GM23248 (cell line): Measurements from ENCODE around the gene ABCG4. TPM values are rescaled to one million over a fixed set of nuclear protein-coding genes. Genes with fewer than 3 reads are reported as not detected.

Experiments
- DNase-seq: peaks from one replicate; pipeline ENCODE4 v3.0.0-alpha.2; 2015
- H2AFZ ChIP-seq: fragments of 200-600 bp; sonication (generic); 2 replicates; pipeline ENCODE4 v1.6.1; 2016; ENCODE audit warnings: antibody characterized with exemption
- H3F3A ChIP-seq: fragments of 200-600 bp; sonication (generic); 2 replicates; pipeline ENCODE4 v1.6.1; 2016; ENCODE audit warnings: mild to moderate bottlenecking, antibody characterized with exemption, mixed run types; ENCODE audit not compliant: insufficient read depth
- H3K27ac ChIP-seq: fragments of 200-600 bp; sonication (generic); 2 replicates; pipeline ENCODE4 v1.5.1; 2016; ENCODE audit warnings: mild to moderate bottlenecking
- H3K27me3 ChIP-seq: fragments of 200-600 bp; sonication (generic); replicated peaks from 2 replicates; pipeline ENCODE4 v1.6.1; 2016; ENCODE audit warnings: mild to moderate bottlenecking; ENCODE audit not compliant: insufficient read depth
- H3K36me3 ChIP-seq: fragments of 200-600 bp; sonication (generic); 2 replicates; pipeline ENCODE4 v1.6.1; 2016; ENCODE audit warnings: low read depth, mild to moderate bottlenecking
- H3K4me1 ChIP-seq: fragments of 200-600 bp; sonication (generic); 2 replicates; pipeline ENCODE4 v1.6.1; 2016; ENCODE audit warnings: mild to moderate bottlenecking; ENCODE audit not compliant: insufficient read depth
- H3K4me2 ChIP-seq: fragments of 200-600 bp; sonication (generic); one replicate; pipeline ENCODE4 v1.6.1; 2016; ENCODE audit warnings: mild to moderate bottlenecking; ENCODE audit not compliant: unreplicated experiment
- H3K4me3 ChIP-seq: fragments of 200-600 bp; sonication (generic); 2 replicates; pipeline ENCODE4 v1.5.1; 2016; ENCODE audit warnings: mild to moderate bottlenecking
- H3K79me2 ChIP-seq: fragments of 200-600 bp; sonication (generic); 2 replicates; pipeline ENCODE4 v1.6.1; 2016; ENCODE audit warnings: mild to moderate bottlenecking; ENCODE audit not compliant: insufficient read depth
- H3K9ac ChIP-seq: fragments of 200-600 bp; sonication (generic); 2 replicates; pipeline ENCODE4 v1.6.1; 2016; ENCODE audit warnings: mild to moderate bottlenecking
- H3K9me2 ChIP-seq: fragments of 200-600 bp; sonication (generic); 2 replicates; pipeline ENCODE4 v1.6.1; 2016; ENCODE audit warnings: mixed run types, mild to moderate bottlenecking, moderate library complexity; ENCODE audit not compliant: insufficient read depth
- H3K9me3 ChIP-seq: fragments of 200-600 bp; sonication (generic); one replicate; pipeline ENCODE4 v1.6.1; 2017; ENCODE audit warnings: low read depth
- H4K20me1 ChIP-seq: fragments of 200-600 bp; sonication (generic); 2 replicates; pipeline ENCODE4 v1.6.0; 2016; ENCODE audit not compliant: insufficient read depth
- EZH2 ChIP-seq: fragments of 200-600 bp; sonication (generic); IDR thresholded peaks from 2 replicates; pipeline ENCODE4 v1.6.1; 2018; ENCODE audit warnings: antibody characterized with exemption, mild to moderate bottlenecking; ENCODE audit not compliant: insufficient read depth, poor library complexity, severe bottlenecking
- EZH2phosphoT487 ChIP-seq: fragments of 200-600 bp; sonication (generic); IDR thresholded peaks from 2 replicates; pipeline ENCODE4 v1.6.1; 2018; ENCODE audit warnings: antibody characterized with exemption, moderate library complexity, mild to moderate bottlenecking, low read depth; ENCODE audit not compliant: insufficient read depth
- WGBS, 2 experiments: methylation state at CpG; one replicate each; pipeline ENCODE4 v1.1.6; 2015 to 2017; ENCODE audit warnings: low lambda C conversion rate in 2 of 2, low coverage in 1 of 2; ENCODE audit errors: missing lambda C conversion rate in 2 of 2; 5-methylcytosine and 5-hydroxymethylcytosine counted together
- in situ Hi-C: fragments of 300-500 bp; cut with MboI; formaldehyde crosslinking; loops from 2 replicates; pipeline ENCODE4 v1.15.0; 2020
- polyA plus RNA-seq: library from polyadenylated mRNA; unstranded; fragments of >200 nt; fragmentation: Nextera tagmentation; extraction: Ambion mirVana; gene quantifications from 2 replicates; pipeline ENCODE4 v1.2.1, GENCODE V29; 2016
- total RNA-seq: library from RNA; depleted of rRNA; stranded (reverse); fragments of >200 nt; shearing (Covaris generic); gene quantifications from 2 replicates; pipeline ENCODE4 v1.2.3, GENCODE V29; 2014; rRNA removed

Gene ABCG4
- total and polyA plus RNA-seq, 2 experiments from 2014 or later: 0.06 TPM; not detected in 1

DNA sequence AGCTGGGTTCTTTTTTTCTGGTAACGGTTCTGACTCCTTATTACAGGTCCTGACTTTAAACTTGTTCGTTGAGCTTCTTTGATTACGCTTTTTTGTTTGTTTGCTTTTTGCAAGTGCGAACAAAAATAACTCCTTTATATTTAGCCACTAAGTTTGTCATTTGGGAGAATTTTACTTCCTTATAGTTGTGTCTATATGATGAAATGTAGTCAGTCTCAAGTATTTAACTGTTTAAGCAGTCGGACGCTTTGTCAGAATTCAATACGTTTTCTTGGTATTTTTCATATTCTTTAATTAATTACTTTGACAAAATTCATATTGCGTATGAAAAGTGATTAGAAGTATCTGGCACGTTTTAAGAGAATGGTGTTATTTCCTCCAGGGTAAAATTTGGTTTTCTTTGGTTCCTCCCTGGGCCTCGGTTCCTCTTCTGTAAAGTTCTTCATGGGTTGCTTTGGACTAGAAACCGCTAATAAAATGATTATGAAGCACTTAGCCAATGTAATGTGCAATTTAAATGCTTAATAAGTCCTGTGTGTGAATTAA lies 58.6 kb downstream of the ABCG4 start:
- Histone ChIP-seq H3K79me2 (peaks cover 62% of the 10 kb centered on the region), H3K4me3 (peak overlapping the region; percentile 98), H4K20me1 (0 out of 2 replicates have a peak, but pooled peaks cover 4% of the 10 kb centered on the region), H3K27me3 (no peaks in the 10 kb centered on the region), H3F3A (peaks cover 10% of the 10 kb centered on the region), H3K9me3 (no peaks in the 10 kb centered on the region), H2AFZ (peak overlapping the region; percentile 50), H3K4me2 (peak overlapping the region; percentile 93), H3K9ac (peak overlapping the region; percentile 89), H3K27ac (peak overlapping the region; percentile 28), H3K9me2 (no peaks in the 10 kb centered on the region), H3K36me3 (no peaks in the 10 kb centered on the region), H3K4me1 (peaks cover 18% of the 10 kb centered on the region; the same call in 1 of the 2 replicates)
- TF ChIP-seq EZH2 (no peak), EZH2phosphoT487 (no peak)
- in situ Hi-C loops: no loop called here
- no peak for DNase-seq
- 49 to 53% methylated on average over 11 of the region's 11 CpGs for WGBS, 2 experiments

- H4K20me1 ChIP-seq: 0 out of 2 replicates have a peak, but pooled peaks cover 4% of the 10 kb centered on the region
- no peak overlapping the region for H2AFZ ChIP-seq
- no peak overlapping the region for H3K4me2 ChIP-seq
- H3K36me3 ChIP-seq: no peaks in the 10 kb centered on the region
- no peaks in the 10 kb centered on the region for H3K9me3 ChIP-seq
- H3K9ac ChIP-seq: no peak overlapping the region
- no peak for TF ChIP-seq EZH2
- TF ChIP-seq EZH2phosphoT487: no peak
- peaks cover 10% of the 10 kb centered on the region for H3F3A ChIP-seq
- peaks cover 18% of the 10 kb centered on the region; the same call in 1 of the 2 replicates for H3K4me1 ChIP-seq
- in situ Hi-C loops: no loop called here
- H3K79me2 ChIP-seq: peaks cover 79% of the 10 kb centered on the region
- no peaks in the 10 kb centered on the region for H3K9me2 ChIP-seq
- no peak overlapping the region for H3K4me3 ChIP-seq
- no peak overlapping the region for H3K27ac ChIP-seq
- H3K27me3 ChIP-seq: no peaks in the 10 kb centered on the region
- WGBS, 2 experiments: 82% methylated on average over 7 of the region's 7 CpGs
- no peak for DNase-seq
These were observed 60.3 kb downstream of the ABCG4 start for GRCh38 chr11:119209186-119209585.

DNA sequence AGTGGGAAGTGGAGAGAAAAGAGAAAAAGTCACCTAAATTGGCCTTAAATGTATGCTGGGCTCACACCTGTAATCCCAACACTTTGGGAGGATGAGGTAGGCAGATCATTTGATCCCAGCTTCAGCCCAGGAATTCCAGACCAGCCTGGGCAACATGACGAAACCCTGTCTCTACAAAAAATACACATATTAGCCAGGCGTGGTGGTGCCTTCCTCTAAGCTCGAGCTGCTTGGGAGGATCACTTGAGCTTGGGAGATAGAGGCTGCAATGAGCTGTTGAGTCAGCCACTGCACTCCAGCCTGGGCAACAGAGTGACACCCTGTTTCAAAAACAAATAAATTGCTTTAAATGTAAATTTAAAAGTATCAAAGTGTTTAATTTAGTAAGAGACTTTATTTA lies 61.2 kb downstream of the ABCG4 start:
- no peak for DNase-seq
- TF ChIP-seq EZH2phosphoT487 (no peak), EZH2 (no peak)
- 84 to 88% methylated on average over 3 of the region's 3 CpGs for WGBS, 2 experiments
- Histone ChIP-seq H3K9ac (no peak overlapping the region), H3K4me2 (no peak overlapping the region), H3K27ac (no peak overlapping the region), H3K36me3 (no peaks in the 10 kb centered on the region), H3K9me2 (no peaks in the 10 kb centered on the region), H3K4me3 (no peak overlapping the region), H3K9me3 (no peaks in the 10 kb centered on the region), H3F3A (peaks cover 10% of the 10 kb centered on the region), H4K20me1 (0 out of 2 replicates have a peak, but pooled peaks cover 4% of the 10 kb centered on the region), H3K79me2 (peaks cover 87% of the 10 kb centered on the region), H3K27me3 (no peaks in the 10 kb centered on the region), H2AFZ (no peak overlapping the region), H3K4me1 (peaks cover 18% of the 10 kb centered on the region; the same call in 1 of the 2 replicates)
- in situ Hi-C loops: no loop called here

Other genes with a start within 250 kb of the ABCG4 start
- gene BCL9L, start 223.1 kb upstream of the ABCG4 start, total RNA-seq: 13.9 and 17.6 TPM in 2 replicates
- 7.2 TPM in 2 replicates for gene BCL9L, start 223.1 kb upstream of the ABCG4 start, polyA plus RNA-seq
- not detected in 2 replicates for gene UPK2, start 192.8 kb upstream of the ABCG4 start, total RNA-seq
- 0.27 and 0.28 TPM in 2 replicates for gene UPK2, start 192.8 kb upstream of the ABCG4 start, polyA plus RNA-seq
- not detected in 2 replicates for gene FOXR1, start 177.3 kb upstream of the ABCG4 start, total RNA-seq
- gene FOXR1, start 177.3 kb upstream of the ABCG4 start, polyA plus RNA-seq: not detected in 2 replicates
- gene CENATAC, start 150.9 kb upstream of the ABCG4 start, total RNA-seq: 15.3 and 19.3 TPM in 2 replicates
- 10.4 and 13.1 TPM in 2 replicates for gene CENATAC, start 150.9 kb upstream of the ABCG4 start, polyA plus RNA-seq
- gene RPS25, start 130.7 kb upstream of the ABCG4 start, total RNA-seq: 653 and 1,103 TPM in 2 replicates
- 1,202 and 1,239 TPM in 2 replicates for gene RPS25, start 130.7 kb upstream of the ABCG4 start, polyA plus RNA-seq
- 70.4 and 90.6 TPM in 2 replicates for gene TRAPPC4, start 130.3 kb upstream of the ABCG4 start, total RNA-seq
- 207 and 210 TPM in 2 replicates for gene TRAPPC4, start 130.3 kb upstream of the ABCG4 start, polyA plus RNA-seq
- gene SLC37A4, start 118.2 kb upstream of the ABCG4 start, total RNA-seq: 11.1 and 13.7 TPM in 2 replicates
- 7.8 and 7.9 TPM in 2 replicates for gene SLC37A4, start 118.2 kb upstream of the ABCG4 start, polyA plus RNA-seq
- 85.4 and 97.0 TPM in 2 replicates for gene HYOU1, start 91.8 kb upstream of the ABCG4 start, total RNA-seq
- 56.3 and 58.5 TPM in 2 replicates for gene HYOU1, start 91.8 kb upstream of the ABCG4 start, polyA plus RNA-seq
- 21.0 and 27.9 TPM in 2 replicates for gene VPS11, start 81.2 kb upstream of the ABCG4 start, total RNA-seq
- 22.3 and 24.1 TPM in 2 replicates for gene VPS11, start 81.2 kb upstream of the ABCG4 start, polyA plus RNA-seq
- 5.1 and 8.5 TPM in 2 replicates for gene HMBS, start 64.2 kb upstream of the ABCG4 start, total RNA-seq
- 46.1 and 53.3 TPM in 2 replicates for gene HMBS, start 64.2 kb upstream of the ABCG4 start, polyA plus RNA-seq
- gene DPAGT1, start 47.2 kb upstream of the ABCG4 start, total RNA-seq: 30.0 and 30.9 TPM in 2 replicates
- gene DPAGT1, start 47.2 kb upstream of the ABCG4 start, polyA plus RNA-seq: 68.6 and 73.6 TPM in 2 replicates
- gene C2CD2L, start 41.7 kb upstream of the ABCG4 start, total RNA-seq: 4.1 and 4.7 TPM in 2 replicates
- 2.6 and 3.1 TPM in 2 replicates for gene C2CD2L, start 41.7 kb upstream of the ABCG4 start, polyA plus RNA-seq
- 24.9 and 31.8 TPM in 2 replicates for gene HINFP, start 27.5 kb upstream of the ABCG4 start, total RNA-seq
- 8.3 and 9.1 TPM in 2 replicates for gene HINFP, start 27.5 kb upstream of the ABCG4 start, polyA plus RNA-seq
- gene NLRX1, start 19.7 kb downstream of the ABCG4 start, total RNA-seq: 19.7 and 28.0 TPM in 2 replicates
- gene NLRX1, start 19.7 kb downstream of the ABCG4 start, polyA plus RNA-seq: 13.4 and 13.8 TPM in 2 replicates
- gene NHERF4, start 36.4 kb downstream of the ABCG4 start, total RNA-seq: not detected in 2 replicates
- gene NHERF4, start 36.4 kb downstream of the ABCG4 start, polyA plus RNA-seq: not detected in 2 replicates
- gene CBL, start 57.3 kb downstream of the ABCG4 start, total RNA-seq: 7.8 and 8.6 TPM in 2 replicates
- 5.0 and 5.8 TPM in 2 replicates for gene CBL, start 57.3 kb downstream of the ABCG4 start, polyA plus RNA-seq
- 40.4 and 61.3 TPM in 2 replicates for gene MCAM, start 168.1 kb downstream of the ABCG4 start, total RNA-seq
- 8.6 and 10.5 TPM in 2 replicates for gene MCAM, start 168.1 kb downstream of the ABCG4 start, polyA plus RNA-seq
- 6.4 and 8.0 TPM in 2 replicates for gene RNF26, start 185.5 kb downstream of the ABCG4 start, total RNA-seq
- 49.5 and 53.1 TPM in 2 replicates for gene RNF26, start 185.5 kb downstream of the ABCG4 start, polyA plus RNA-seq
- gene C1QTNF5, start 191.8 kb downstream of the ABCG4 start, total RNA-seq: 23.4 and 27.9 TPM in 2 replicates
- gene C1QTNF5, start 191.8 kb downstream of the ABCG4 start, polyA plus RNA-seq: 4.5 and 6.2 TPM in 2 replicates
- 0.13 TPM in 1 of 2 replicates, not detected in the other for gene MFRP, start 197.7 kb downstream of the ABCG4 start, total RNA-seq
- not detected in 2 replicates for gene MFRP, start 197.7 kb downstream of the ABCG4 start, polyA plus RNA-seq
- gene USP2, start 232.6 kb downstream of the ABCG4 start, total RNA-seq: not detected in 2 replicates
- gene USP2, start 232.6 kb downstream of the ABCG4 start, polyA plus RNA-seq: 0.30 and 0.33 TPM in 2 replicates